Umbilical cord (tissue), 2 donors: ENCODE data around the gene TPR. TPM values are rescaled to one million over a fixed set of nuclear protein-coding genes. Genes with fewer than 3 reads are reported as not detected.

Source experiments
- DNase-seq: peaks from one replicate; pipeline ENCODE4 v3.0.0-alpha.2; 2015; ENCODE audit warnings: low spot score
- total RNA-seq: library from RNA; depleted of rRNA; stranded (reverse); fragments of >200 nt; gene quantifications from one replicate; pipeline ENCODE4 v1.2.3, GENCODE V29; 2014; ENCODE audit warnings: low replicate concordance; ENCODE audit not compliant: insufficient read depth

The TPR gene
- total RNA-seq, 1 donor from 2014 or later = 61.4 TPM

DNA sequence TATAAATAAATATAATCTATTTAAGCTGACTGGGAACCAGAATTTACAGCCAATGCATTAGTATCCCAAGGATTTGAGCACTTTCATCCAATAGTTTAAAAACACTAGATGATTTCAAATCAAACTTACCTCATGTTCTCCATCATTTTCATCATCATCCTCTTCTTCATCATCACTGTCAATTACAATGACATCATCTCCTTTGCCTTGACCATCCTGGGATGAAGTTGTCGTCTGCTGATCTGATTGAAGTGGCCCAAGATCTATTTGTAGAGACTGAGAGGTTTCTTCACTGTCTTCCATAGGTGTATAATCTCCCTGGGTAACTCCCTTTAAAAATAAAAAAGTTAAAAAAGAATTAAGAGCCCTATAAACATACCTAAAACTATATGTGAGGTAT is 47.7 kb downstream of the TPR start:
- DNase-seq = no peak

DNA sequence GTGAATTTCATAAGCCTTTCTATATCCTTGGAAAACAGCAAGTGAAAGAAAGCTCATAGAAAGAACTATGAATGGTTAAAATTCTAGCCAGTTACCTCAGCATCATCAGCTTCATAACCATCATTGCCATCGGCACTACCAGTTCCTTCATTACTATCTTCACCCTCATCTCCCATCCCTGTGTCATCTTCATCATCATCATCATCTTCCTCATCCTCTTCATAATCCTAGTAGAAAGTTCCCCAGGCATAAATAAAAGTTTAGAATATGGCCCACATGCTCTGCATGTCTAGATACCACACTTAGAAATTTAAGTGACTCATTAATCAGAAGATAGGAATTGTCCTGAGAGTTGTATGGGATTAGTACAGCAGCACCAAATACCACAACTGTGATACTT is 49.0 kb downstream of the TPR start:
- no peak for DNase-seq

DNA sequence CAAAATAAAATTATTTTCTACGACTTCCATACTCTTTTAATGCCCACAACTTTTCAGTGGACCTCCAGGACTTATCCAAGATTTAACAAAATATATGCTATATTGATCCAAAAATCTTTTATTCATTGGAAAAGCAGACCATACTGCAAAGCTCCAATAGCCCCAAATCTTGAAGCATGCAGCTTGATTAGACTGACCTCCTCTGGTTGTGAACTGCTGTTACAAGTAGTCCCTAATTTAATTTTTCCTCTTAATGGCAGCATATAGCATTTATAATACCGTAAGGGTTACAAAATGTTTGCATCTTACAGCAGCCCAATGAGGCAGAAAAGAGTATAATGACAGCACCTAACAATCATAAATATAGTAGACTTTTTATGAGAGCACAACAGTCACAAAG is 49.8 kb downstream of the TPR start:
- no peak for DNase-seq

DNA sequence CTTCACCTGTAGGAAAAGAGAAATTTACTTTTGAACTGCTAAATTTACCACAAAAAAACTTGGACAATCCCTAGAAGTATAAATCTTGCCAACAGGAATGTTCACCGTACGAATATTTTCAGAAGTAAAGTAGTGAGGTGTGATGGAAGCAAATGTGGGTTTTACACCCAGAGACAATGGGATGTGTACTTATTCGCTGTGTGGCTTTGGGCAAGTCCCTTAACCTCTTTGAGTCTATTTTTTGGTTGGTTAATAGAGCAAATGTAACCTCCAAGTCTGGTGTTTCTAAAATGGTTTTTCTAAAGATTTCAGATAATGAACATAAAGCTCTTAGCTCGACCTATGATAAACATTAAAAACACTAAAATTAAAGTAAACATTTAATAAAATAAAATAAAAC is 51.2 kb downstream of the TPR start:
- no peak for DNase-seq

DNA sequence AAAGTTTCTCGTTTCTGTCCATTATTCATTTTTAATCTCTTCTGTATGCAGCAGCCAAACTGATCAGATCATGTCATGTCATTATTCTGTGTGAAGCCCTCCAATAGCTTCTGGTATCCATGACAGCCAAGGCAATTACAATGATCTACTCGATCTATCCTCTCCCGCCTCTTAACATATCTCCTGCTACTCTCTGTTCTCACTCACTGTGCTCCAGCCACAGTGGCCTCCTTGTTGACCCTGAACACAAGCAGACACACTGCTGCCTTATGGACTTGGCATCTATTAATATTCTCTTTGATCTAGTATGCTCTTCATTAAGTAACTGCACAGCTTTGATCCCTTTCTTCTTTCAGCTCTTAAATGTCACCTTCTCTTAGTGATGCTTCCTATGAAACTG is 59.5 kb downstream of the TPR start:
- no peak for DNase-seq

DNA sequence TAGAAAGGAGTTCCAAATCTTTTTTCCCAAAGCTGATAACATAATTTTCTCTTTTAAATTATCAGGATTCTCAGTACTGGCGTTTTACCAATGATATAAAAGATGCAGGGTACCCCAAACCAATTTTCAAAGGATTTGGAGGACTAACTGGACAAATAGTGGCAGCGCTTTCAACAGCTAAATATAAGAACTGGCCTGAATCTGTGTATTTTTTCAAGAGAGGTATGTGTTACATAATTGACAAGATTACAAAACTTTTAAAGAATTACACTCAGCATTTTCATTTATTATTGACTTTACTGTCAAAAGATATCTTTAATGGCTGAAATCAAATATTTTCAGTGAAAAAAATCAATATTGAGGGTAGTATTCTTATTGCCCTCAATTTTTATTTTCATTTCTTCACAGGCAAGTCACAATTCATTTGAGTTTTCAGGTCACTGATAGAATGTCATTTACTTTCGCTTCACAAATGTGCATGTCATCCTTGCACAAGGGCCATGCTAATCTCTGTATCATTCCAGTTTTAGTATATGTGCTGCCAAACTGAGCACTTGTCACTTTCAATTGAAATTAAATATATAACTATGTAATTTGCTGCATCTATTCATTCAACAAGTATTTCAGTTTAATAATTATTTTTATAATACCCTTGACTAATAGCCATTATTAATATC is 63.5 kb downstream of the TPR start:
- no peak for DNase-seq

DNA sequence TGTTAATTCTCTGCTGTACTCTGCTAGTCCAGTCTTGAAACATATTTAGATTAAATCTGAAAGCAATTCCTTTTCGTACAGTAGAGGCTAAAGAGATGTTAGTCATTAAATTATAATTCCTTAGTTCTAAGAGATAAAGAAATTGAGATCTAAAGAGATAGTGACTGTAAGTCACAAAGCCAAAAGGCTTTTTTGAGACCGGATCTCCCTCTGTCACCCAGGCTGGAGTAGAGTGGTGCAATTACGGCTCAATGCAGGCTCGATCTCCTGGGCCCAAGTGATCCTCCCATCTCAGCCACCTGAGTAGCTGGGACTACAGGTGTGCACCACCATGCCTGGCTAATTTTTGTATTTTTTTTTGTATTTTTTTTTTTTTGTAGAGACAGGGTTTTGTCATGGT is 64.7 kb downstream of the TPR start:
- no peak for DNase-seq

DNA sequence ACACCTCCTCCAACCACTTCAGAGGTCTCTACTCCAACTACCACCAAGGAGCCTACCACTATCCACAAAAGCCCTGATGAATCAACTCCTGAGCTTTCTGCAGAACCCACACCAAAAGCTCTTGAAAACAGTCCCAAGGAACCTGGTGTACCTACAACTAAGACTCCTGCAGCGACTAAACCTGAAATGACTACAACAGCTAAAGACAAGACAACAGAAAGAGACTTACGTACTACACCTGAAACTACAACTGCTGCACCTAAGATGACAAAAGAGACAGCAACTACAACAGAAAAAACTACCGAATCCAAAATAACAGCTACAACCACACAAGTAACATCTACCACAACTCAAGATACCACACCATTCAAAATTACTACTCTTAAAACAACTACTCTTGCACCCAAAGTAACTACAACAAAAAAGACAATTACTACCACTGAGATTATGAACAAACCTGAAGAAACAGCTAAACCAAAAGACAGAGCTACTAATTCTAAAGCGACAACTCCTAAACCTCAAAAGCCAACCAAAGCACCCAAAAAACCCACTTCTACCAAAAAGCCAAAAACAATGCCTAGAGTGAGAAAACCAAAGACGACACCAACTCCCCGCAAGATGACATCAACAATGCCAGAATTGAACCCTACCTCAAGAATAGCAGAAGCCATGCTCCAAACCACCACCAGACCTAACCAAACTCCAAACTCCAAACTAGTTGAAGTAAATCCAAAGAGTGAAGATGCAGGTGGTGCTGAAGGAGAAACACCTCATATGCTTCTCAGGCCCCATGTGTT is 66.6 kb downstream of the TPR start:
- no peak for DNase-seq

DNA sequence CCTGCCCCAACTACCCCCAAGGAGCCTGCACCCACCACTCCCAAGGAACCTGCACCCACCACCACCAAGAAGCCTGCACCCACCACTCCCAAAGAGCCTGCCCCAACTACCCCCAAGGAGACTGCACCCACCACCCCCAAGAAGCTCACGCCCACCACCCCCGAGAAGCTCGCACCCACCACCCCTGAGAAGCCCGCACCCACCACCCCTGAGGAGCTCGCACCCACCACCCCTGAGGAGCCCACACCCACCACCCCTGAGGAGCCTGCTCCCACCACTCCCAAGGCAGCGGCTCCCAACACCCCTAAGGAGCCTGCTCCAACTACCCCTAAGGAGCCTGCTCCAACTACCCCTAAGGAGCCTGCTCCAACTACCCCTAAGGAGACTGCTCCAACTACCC is 67.6 kb downstream of the TPR start:
- no peak for DNase-seq

DNA sequence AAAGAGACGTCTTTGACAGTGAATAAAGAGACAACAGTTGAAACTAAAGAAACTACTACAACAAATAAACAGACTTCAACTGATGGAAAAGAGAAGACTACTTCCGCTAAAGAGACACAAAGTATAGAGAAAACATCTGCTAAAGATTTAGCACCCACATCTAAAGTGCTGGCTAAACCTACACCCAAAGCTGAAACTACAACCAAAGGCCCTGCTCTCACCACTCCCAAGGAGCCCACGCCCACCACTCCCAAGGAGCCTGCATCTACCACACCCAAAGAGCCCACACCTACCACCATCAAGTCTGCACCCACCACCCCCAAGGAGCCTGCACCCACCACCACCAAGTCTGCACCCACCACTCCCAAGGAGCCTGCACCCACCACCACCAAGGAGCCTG is 68.5 kb downstream of the TPR start:
- DNase-seq = no peak

DNA sequence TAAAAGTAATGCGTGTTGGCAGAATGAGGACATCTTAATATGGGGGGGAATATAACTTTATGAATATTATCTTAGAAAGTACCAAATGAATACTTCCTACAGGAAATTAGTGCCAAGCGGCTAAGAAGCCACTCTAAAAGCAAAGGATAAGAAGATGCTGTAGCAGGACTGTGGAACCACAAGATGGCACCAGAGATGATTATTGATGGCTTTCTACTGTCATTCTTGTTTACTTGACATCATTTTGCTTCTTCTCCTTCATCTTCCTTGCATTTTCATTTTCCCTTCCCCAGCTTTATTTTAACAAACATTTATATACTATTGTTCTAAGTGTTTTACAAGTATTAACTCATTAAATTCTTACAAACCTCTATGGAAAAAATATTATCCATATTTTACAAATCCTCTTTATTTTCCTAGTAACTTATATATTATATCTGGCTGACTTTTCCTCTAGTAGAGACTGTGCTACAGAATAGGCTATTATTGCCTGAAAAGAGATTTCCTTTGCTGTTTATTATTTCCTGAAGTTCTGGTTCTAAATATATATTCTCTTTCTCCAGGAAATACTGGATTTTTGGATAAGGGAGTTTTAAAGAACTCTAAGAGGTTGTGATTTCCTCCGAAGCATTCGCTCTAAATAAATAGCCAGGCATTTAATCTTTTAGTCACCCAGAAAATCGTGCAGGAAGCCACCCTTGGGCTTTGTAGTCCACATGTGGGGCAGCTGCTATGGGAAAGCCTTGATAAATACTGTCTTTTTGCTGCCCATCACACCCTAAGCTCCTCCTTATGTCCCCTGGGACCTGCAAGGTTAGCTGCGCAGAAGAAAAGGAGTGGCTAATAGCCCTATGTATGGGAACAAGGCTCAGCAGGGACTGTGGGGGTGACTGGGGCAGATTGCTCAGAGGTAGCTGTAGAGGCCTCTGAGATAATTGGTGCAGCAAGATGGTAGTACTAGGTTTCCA is 69.8 kb downstream of the TPR start:
- no peak for DNase-seq

DNA sequence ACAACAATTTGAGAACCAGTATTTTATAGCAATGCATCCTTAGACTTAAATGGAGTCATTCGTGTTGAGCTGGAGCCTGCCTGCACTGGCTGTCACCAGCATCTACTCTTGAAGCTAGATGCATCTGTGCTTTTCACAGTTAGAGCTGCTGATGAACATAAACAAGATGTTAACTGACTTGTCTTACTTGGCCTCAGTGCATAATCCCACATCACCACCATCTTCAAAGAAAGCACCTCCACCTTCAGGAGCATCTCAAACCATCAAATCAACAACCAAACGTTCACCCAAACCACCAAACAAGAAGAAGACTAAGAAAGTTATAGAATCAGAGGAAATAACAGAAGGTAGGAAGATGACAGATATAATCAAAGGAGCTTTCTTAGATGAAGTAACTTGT is 71.1 kb downstream of the TPR start:
- no peak for DNase-seq

DNA sequence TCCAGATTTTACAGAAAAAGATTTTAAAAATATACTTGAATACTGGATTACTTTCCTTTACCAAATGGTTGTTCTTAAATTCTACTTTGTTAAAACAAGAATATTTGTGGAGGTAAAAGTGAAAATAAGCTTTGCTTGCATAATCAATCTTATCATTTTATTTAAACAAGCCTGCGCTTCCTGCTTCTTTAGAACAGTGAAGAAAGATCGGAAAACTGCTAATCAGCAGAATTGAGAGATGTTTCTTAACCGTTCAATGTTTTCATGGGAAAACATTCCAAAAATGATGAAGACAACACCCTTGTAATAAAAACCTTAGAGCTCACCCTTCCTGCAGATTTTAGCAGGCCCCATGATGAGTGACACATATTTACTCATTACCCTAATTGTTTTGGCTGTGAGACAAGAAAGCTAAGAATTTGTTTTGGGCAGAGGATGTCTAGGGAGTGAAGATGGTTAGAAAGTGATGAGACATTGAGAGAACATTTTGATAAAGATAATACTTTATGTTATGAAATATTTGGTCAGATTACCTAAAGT is 72.6 kb downstream of the TPR start:
- DNase-seq = no peak

DNA sequence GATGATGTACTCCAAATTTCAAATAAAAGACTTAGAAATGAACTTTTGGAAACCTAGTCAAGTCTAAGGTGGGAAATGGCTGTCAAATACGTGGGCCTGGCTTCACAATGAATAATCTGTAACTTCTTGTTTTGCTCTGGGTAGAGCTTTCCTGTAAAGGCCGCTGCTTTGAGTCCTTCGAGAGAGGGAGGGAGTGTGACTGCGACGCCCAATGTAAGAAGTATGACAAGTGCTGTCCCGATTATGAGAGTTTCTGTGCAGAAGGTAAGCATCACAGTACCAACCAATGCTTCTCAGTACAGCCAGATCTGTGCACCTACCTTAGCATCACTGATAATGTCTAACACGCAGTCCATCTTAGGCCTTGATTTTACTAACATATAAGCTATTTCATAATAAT is 73.6 kb downstream of the TPR start:
- DNase-seq = no peak

DNA sequence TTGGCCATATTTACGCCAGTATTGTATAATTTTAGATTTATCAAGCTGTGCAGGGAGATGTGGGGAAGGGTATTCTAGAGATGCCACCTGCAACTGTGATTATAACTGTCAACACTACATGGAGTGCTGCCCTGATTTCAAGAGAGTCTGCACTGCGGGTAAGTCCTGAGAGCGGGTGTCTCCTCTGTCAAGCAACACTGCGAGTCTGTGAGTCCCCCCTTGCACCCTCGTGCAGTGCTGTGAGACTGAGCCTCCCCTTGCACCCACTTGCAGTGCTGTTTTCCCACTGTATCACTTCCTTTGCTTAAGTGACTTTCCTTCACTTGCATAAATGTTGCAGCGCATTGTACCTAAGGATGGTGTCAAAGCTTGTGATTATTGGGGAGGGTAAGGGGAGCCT is 75.0 kb downstream of the TPR start:
- no peak for DNase-seq

DNA sequence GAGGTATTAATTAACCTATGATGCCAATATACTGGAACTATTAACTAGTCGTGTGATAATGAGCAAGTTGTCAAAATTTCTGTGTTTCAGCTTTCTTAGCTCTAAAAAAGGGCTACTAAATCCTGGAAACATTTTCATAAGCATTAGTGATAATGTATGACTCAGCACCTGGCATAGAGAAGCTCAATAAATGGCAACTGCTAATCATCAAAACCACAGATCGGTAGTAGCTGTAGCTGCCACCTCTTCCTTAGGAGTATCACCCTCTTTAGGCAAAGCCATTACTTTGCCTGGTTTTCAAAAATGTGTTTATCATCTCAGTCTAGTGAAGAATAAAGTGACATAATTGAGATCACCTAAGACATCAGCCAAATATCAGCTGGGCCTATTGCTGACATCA is 75.5 kb downstream of the TPR start:
- no peak for DNase-seq

DNA sequence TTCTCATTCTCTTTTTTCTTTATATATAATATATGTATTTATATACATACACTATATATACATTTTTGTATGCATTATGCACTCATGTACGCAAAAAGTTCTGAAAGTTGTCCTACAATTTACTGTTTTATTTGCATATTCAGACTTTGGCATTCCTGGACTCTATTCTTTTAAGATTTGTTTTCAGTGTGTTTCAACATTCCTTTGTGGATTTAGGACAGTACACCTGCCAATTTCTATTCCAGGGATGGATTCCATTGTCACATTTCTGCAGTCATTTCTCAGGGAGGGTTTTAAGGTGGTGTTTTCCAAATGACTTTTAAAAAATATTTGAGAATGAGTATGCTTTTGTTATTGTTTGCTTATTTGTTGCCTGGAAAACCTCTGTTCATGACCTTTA is 76.2 kb downstream of the TPR start:
- DNase-seq = no peak

DNA sequence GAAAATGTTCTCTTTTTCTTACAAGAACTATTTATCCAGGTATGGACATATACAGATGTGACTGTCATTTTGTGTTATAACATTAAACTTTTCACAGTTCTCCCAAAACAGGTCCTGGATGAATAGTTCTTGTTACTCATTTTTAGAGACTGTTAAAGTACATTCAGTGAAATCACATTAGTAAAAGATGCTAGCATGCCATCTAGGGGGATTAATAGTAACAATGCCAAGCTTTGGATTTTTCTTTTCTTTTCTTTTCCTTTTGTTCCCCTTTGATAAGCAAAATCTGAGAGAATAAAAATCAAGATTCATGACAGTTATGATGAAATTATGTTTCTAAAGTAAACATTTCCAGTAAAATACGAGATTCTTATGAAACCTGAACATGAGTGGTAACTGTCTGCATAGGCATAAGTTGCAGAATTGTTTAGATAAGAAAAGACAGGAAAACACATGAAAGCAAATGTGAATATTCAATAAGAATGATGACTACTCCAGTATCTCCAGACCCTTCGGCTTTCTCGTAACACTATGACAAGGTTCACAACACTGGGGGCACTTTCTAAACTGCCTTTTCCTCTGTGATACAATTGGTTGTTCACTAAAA is 77.5 kb downstream of the TPR start:
- no peak for DNase-seq

DNA sequence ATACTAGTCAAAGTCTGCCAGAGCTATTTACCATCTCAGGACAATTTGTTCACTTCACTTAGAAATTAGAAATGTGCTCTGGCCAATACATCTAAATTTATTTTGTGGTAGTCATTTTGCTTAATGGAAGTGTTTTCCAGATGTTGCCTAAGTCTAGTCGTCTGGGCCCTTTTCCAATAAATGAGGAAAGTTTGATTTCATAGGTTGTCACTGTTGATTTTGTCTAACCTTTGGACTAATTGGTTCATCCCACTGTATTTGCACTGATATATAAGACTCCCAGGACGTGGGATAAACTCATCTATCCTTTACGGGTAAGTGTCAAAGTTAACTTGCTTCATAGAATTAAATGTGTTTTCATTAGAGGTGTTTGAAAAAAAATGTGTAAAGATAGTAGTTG is 79.1 kb downstream of the TPR start, which contains the start of gene PRG4:
Gene PRG4 (plus strand): TSS at position 300 of the 400 bp plus-strand sequence.
- DNase-seq = no peak

DNA sequence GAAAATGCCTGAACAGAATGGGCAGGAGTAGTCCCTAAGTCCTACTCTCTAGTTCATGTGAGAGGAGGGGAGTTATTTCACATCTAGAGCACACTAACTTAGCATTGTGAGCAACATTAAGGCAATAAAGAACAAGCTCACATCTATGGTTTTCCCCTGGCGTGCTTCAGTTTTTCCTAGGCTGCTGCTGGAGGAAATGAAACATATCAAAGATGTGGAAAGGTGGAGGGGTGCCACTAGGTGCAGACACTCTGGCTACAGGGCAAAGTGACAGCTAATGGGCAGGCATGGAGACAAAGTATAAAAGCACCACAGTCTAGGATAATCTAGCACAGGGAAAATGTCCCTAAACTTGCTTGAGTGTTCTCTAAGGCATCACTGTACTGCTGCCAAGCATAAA is 82.2 kb downstream of the TPR start:
- DNase-seq = no peak

DNA sequence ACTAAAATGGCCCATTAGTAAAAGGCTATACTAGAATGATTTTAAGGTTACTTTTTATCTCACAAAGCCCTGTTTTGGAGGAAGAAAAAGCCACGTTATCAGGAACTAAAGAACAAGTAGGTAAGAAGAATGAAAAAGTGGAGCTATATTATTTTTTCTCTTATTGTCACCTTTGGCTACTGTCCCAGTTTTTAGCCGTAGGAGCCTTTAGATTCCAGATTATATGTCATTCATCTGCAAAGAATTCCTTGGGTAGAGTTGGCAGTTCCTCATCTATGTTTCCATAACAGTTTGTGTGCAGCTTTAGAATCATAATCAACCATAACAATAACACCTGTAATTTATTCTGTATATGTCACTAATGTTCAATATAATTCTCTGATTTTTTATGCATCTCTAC is 83.8 kb downstream of the TPR start:
- DNase-seq = no peak
